Measurements from ENCODE around the gene SLC36A3.
"Not testable (repeated sequence)": the region's sequence is repeated elsewhere in the genome, so short reads cannot be mapped to it uniquely, and the experiment has no call there.

Gene SLC36A3

DNA sequence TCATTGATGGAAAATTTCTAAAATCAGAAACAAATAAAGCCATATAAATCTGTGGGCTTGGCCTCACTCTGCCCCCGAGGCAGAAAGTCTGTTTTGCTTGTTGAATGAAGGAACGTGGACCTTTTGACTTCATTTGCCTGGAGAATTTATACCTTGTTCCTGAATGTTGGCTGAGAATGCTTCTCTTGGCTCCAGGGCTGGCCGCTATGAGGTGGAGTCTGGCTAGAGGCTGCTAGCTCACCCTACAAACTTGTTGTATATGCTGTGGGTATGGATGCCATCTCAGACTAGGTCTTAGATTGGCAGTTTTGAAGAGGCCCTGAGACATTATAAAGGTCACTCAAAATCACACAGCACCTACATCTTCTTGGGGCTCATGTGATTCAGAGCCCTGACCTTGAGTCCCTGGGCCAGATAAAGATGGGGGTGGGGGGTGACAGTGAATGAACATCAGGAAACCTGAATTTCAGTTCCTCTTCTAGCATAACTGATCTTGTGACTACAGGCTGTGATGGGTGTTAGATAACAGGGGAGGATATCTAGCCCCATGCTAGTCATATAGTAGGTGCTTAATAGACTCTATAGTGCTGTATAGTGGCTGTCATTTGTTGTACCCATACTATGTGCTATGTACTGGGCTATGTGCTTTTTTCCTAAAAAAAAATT is 47.8 kb downstream of the SLC36A3 start:
- FAIRE-seq (peak; percentile 93), DNase-seq (ENCODE audit: insufficient read length, low spot score) (no peak)
- TF ChIP-seq SPI1 (IDR thresholded peaks at IDR 0.05; ENCODE audit: low read depth, low read length) (peak; percentile 100), PAX5 (IDR thresholded peaks at IDR 0.05; ENCODE audit: insufficient read depth, low read length, severe bottlenecking) (no peak), TAF1 (IDR thresholded peaks at IDR 0.05; ENCODE audit: low read depth, low read length) (peak; percentile 39; the same call in 1 of the 2 replicates), POLR2A (IDR thresholded peaks at IDR 0.05; ENCODE audit: low read depth, low read length) (peak; percentile 59), POLR2AphosphoS5 (IDR thresholded peaks at IDR 0.05; ENCODE audit: low read depth, low read length) (no peak; the same call in 1 of the 2 replicates), POU2F2 (IDR thresholded peaks at IDR 0.05; ENCODE audit: low read depth, low read length) (peak; percentile 64)

DNA sequence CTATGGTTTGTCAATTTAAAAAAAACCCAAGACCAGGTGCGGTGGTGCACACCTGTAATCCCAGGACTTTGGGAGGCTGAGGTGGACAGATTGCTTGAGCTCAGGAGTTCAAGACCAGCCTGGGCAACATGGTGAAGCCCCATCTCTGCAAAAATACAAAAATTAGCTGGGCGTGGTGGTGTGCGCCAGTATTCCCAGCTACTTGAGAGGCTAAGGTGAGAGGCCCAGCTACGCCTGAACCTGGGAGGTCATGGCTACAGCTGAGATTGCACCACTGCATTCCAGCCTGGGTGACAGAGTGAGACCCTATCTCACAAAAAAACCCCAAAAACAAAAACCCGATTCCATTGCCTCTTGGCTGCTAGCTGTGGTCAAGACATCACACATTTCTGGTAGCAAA is 48.6 kb downstream of the SLC36A3 start:
- DNase-seq (ENCODE audit: insufficient read length, low spot score); FAIRE-seq: not testable (repeated sequence)

DNA sequence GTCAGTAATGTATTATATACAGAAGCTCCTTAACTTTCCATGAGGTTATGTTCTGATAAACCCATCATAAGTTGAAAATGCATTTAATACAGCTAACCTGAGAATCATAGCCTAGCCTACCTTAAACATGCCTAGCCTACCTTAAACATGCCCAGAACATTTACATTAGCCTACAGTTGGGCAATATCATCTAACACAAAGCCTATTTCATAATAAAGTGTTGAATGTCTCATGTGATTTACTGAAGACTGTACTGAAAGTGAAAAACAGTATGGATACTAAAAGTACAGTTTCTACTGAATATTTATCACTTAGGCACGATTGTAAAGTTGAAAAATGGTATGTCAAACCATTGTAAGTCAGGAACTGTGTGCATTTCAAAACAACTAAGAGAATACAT is 49.0 kb downstream of the SLC36A3 start:
- FAIRE-seq = peak; percentile 72
- DNase-seq (ENCODE audit: insufficient read length, low spot score) = no peak
- TF ChIP-seq POLR2A (IDR thresholded peaks at IDR 0.05; ENCODE audit: low read depth, low read length) = no peak
- TF ChIP-seq TAF1 (IDR thresholded peaks at IDR 0.05; ENCODE audit: low read depth, low read length) = no peak
- no peak for TF ChIP-seq SPI1 (IDR thresholded peaks at IDR 0.05; ENCODE audit: low read depth, low read length)
- TF ChIP-seq PAX5 (IDR thresholded peaks at IDR 0.05; ENCODE audit: insufficient read depth, low read length, severe bottlenecking) = no peak
- no peak for TF ChIP-seq POLR2AphosphoS5 (IDR thresholded peaks at IDR 0.05; ENCODE audit: low read depth, low read length)
- no peak for TF ChIP-seq POU2F2 (IDR thresholded peaks at IDR 0.05; ENCODE audit: low read depth, low read length)

DNA sequence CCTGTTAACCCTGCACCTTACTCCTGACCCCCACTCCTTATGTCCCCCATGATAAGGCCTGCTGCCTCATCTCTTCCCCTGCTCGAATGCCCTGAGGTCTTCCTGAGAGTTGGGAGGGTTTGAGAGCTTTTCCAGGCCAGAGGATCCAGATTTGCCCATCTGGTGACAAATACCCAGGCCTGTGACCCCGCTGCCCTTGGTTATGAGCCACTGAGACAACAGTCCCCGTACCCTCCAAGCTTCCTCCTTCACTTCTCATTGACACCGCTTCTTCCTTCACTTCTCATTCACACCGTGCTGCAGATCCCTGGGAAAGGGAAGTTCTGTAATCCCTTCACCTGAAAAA is 50.0 kb downstream of the SLC36A3 start:
- DNase-seq (ENCODE audit: insufficient read length, low spot score) (no peak), FAIRE-seq (no peak)
- no peak for TF ChIP-seq POLR2A (IDR thresholded peaks at IDR 0.05; ENCODE audit: low read depth, low read length)
- no peak for TF ChIP-seq TAF1 (IDR thresholded peaks at IDR 0.05; ENCODE audit: low read depth, low read length)
- TF ChIP-seq POLR2AphosphoS5 (IDR thresholded peaks at IDR 0.05; ENCODE audit: low read depth, low read length) = no peak
- TF ChIP-seq SPI1 (IDR thresholded peaks at IDR 0.05; ENCODE audit: low read depth, low read length) = no peak
- TF ChIP-seq POU2F2 (IDR thresholded peaks at IDR 0.05; ENCODE audit: low read depth, low read length) = no peak
- TF ChIP-seq PAX5 (IDR thresholded peaks at IDR 0.05; ENCODE audit: insufficient read depth, low read length, severe bottlenecking) = no peak

DNA sequence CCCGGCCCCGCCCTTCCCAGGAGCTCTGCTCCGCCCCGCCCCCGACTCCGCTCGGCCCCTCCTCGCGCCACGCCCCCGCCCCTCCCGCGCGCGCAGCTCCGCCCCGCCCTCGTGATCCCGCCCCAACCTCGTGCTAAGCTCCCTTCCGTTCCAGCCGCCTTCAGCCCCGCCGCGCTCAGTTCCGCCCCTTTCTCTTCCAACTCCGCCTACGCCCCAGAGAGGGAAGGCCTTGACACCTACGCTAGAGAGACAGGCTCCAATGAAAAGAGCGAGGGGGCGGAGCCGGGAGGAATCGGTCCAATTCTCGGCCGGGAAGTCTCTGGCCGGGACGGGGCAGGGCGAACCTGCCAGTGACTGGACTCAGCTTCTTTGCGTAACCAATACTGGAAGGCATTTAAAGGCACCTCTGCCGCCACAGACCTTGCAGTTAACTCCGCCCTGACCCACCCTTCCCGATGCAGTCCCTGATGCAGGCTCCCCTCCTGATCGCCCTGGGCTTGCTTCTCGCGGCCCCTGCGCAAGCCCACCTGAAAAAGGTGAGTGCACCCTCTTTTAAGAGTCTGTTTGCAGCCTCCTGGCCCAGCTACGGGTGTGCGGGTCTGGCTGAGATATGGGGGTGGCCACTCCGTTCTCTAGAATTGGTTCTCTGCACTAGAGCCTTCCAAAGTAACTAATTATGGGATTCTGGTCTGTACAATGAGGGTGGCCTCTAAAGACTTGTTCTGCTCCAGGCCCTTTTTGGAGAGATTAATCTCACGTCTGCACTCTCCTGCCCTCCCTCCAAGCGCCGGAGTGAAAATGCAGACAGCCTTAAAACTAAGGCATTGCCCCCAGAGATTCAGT is 50.6 kb downstream of the SLC36A3 start, which contains the start of gene GM2A:
Gene GM2A, plus strand, starts transcription at position 424 of the 843 bp plus-strand sequence. Its CDS starts 32 bp downstream, at position 456.
- TF ChIP-seq TAF1 (IDR thresholded peaks at IDR 0.05; ENCODE audit: low read depth, low read length) (peak; percentile 82), PAX5 (IDR thresholded peaks at IDR 0.05; ENCODE audit: insufficient read depth, low read length, severe bottlenecking) (no peak), POLR2A (IDR thresholded peaks at IDR 0.05; ENCODE audit: low read depth, low read length) (peak; percentile 95), SPI1 (IDR thresholded peaks at IDR 0.05; ENCODE audit: low read depth, low read length) (peak; percentile 71), POU2F2 (IDR thresholded peaks at IDR 0.05; ENCODE audit: low read depth, low read length) (no peak), POLR2AphosphoS5 (IDR thresholded peaks at IDR 0.05; ENCODE audit: low read depth, low read length) (peak; percentile 94)
- DNase-seq (ENCODE audit: insufficient read length, low spot score) = peak; percentile 73
- FAIRE-seq = peak; percentile 99

DNA sequence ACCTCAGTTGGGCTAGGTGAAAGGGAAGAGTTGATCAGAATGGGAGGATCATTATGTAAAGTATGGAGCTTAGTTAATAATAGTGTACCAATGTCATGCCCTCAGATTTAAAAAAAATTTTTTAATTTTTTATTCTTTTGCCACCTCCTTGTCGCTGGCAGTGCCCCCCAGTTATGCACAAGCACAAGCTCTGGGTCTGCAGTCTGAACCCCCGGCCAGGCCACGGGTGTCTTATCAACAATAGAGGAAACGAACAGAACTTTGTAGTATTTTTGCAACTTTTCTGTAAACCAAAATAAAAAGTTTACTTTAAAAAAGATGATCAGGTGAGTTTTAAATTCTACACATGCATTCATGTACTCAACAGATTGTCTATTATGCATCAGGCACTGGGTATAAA is 51.9 kb downstream of the SLC36A3 start:
- DNase-seq (ENCODE audit: insufficient read length, low spot score) (no peak), FAIRE-seq (no peak)
- TF ChIP-seq POU2F2 (IDR thresholded peaks at IDR 0.05; ENCODE audit: low read depth, low read length) (no peak), PAX5 (IDR thresholded peaks at IDR 0.05; ENCODE audit: insufficient read depth, low read length, severe bottlenecking) (no peak), SPI1 (IDR thresholded peaks at IDR 0.05; ENCODE audit: low read depth, low read length) (no peak), POLR2AphosphoS5 (IDR thresholded peaks at IDR 0.05; ENCODE audit: low read depth, low read length) (no peak), POLR2A (IDR thresholded peaks at IDR 0.05; ENCODE audit: low read depth, low read length) (no peak), TAF1 (IDR thresholded peaks at IDR 0.05; ENCODE audit: low read depth, low read length) (no peak)

DNA sequence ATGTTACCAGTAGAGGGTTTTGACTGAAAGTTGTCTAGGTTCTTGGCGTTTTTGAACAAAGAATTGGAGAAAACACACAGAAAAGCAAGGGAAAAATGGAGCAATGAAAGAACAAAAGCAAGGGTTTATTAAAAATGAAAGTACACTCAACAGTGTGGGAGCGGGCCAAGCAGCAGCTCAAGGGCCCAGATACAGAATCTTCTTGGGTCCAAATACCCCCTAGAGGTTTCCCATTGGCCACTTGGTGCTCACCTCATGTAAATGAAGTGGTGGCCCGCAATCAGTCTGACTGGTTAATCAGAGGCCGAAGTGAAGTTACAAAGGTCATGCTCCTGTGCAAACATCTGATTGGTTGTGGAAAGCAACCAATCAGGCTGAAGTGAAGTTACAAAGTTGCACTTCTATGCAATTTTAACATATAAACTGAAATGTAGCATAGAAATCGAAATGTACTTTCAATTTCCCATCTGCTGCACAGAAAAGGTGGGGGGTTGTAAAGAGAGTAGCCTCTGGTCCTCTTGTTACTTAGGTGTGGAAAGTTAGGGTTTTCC is 52.5 kb downstream of the SLC36A3 start:
- FAIRE-seq (peak; percentile 73), DNase-seq (ENCODE audit: insufficient read length, low spot score) (no peak)
- TF ChIP-seq TAF1 (IDR thresholded peaks at IDR 0.05; ENCODE audit: low read depth, low read length) (no peak), PAX5 (IDR thresholded peaks at IDR 0.05; ENCODE audit: insufficient read depth, low read length, severe bottlenecking) (no peak), POLR2A (IDR thresholded peaks at IDR 0.05; ENCODE audit: low read depth, low read length) (no peak), POLR2AphosphoS5 (IDR thresholded peaks at IDR 0.05; ENCODE audit: low read depth, low read length) (no peak), POU2F2 (IDR thresholded peaks at IDR 0.05; ENCODE audit: low read depth, low read length) (no peak), SPI1 (IDR thresholded peaks at IDR 0.05; ENCODE audit: low read depth, low read length) (no peak)

DNA sequence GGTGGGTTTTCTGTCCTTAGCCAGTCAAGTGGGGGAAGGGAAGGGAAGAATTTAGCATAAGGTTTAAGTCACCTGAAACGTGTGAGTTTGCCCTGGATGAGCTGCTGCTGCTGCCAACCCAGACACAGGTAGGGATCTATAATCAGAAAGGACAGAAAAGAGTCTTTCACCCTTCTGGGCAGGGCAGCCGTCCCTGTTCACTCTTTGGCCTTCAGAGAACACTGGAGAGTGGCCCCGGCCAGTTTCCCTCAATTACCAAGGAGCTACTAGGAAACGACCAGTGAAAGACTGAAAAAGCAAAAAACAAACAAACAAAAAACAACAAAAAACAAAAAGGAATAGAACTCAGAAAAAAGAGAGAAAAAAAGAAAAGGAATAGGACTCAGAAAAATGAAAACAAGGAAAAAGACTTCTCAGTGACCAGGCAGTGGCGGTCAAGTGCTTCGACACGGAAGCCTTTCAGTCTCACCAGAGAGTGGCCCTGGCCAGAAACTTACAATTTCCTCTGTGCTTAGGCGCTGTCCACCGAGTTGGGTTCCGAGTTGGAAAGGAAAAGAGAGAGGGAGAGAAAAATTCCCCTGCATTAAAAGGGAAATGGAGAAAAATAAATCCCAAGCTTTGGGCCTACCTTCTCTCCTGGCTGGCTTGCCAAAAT is 53.1 kb downstream of the SLC36A3 start:
- TF ChIP-seq POLR2A (IDR thresholded peaks at IDR 0.05; ENCODE audit: low read depth, low read length) = no peak
- FAIRE-seq (no peak), DNase-seq (ENCODE audit: insufficient read length, low spot score) (no peak)

DNA sequence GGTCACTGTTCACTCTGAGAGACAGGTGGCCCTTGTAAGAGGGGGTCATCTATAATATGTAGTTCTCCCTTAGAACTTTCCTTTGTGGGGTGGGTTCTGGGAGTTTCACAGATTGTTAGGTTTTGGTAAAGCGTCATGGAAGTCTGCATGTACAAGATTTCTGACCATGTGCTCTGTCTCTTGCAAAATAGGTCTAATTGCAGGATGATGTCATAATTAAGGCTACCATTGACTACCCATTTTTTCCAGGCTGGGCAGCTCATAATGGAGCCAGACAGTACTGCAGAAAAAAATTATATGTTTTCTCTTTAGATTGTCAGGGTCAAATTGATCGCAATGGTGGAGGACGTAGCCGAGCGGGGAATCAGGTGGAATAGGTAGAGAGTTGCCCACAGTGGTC is 54.3 kb downstream of the SLC36A3 start:
- FAIRE-seq (no peak), DNase-seq (ENCODE audit: insufficient read length, low spot score) (no peak)
- TF ChIP-seq POLR2A (IDR thresholded peaks at IDR 0.05; ENCODE audit: low read depth, low read length) (no peak), SPI1 (IDR thresholded peaks at IDR 0.05; ENCODE audit: low read depth, low read length) (no peak), TAF1 (IDR thresholded peaks at IDR 0.05; ENCODE audit: low read depth, low read length) (no peak), POLR2AphosphoS5 (IDR thresholded peaks at IDR 0.05; ENCODE audit: low read depth, low read length) (no peak), POU2F2 (IDR thresholded peaks at IDR 0.05; ENCODE audit: low read depth, low read length) (no peak), PAX5 (IDR thresholded peaks at IDR 0.05; ENCODE audit: insufficient read depth, low read length, severe bottlenecking) (no peak)

Data from GM12891 (cell line).